HEK293 (cell line): ENCODE data around the gene ITPR3.

Experiments used
- FEZF1 ChIP-seq: fragments of 450-650 bp; formaldehyde crosslinking; IDR thresholded peaks from 2 replicates; pipeline ENCODE4 v1.5.1; 2016; ENCODE audit warnings: missing biosample characterization, missing genetic modification characterization
- MZF1 ChIP-seq: fragments of 450-650 bp; formaldehyde crosslinking; IDR thresholded peaks from 2 replicates; pipeline ENCODE4 v1.5.1; 2017; ENCODE audit warnings: missing biosample characterization, missing genetic modification characterization, borderline replicate concordance
- PATZ1 ChIP-seq: fragments of 450-650 bp; formaldehyde crosslinking; IDR thresholded peaks from 2 replicates; pipeline ENCODE4 v1.5.1; 2016; ENCODE audit warnings: missing biosample characterization, missing genetic modification characterization
- ZBTB48 ChIP-seq: fragments of 450-650 bp; formaldehyde crosslinking; IDR thresholded peaks from 2 replicates; pipeline ENCODE4 v1.5.1; 2016; ENCODE audit warnings: missing biosample characterization, missing genetic modification characterization
- ZNF146 ChIP-seq: fragments of 450-650 bp; formaldehyde crosslinking; IDR thresholded peaks from 2 replicates; pipeline ENCODE4 v1.5.1; 2016; ENCODE audit warnings: missing biosample characterization, missing genetic modification characterization
- ZNF19 ChIP-seq: fragments of 450-650 bp; formaldehyde crosslinking; IDR thresholded peaks from 2 replicates; pipeline ENCODE4; 2016; ENCODE audit warnings: missing biosample characterization, missing genetic modification characterization, low read depth
- ZNF24 ChIP-seq: fragments of 450-650 bp; formaldehyde crosslinking; IDR thresholded peaks from 2 replicates; pipeline ENCODE4 v1.5.1; 2016; ENCODE audit warnings: missing biosample characterization, missing genetic modification characterization
- ZNF37A ChIP-seq: fragments of 450-650 bp; IDR thresholded peaks from 2 replicates; pipeline ENCODE4 v1.5.1; 2018; ENCODE audit warnings: missing biosample characterization, missing genetic modification characterization
- ZNF561 ChIP-seq: fragments of 450-650 bp; IDR thresholded peaks from 2 replicates; pipeline ENCODE4 v1.5.1; 2018; ENCODE audit warnings: missing biosample characterization, missing genetic modification characterization, borderline replicate concordance
- ZNF658 ChIP-seq: fragments of 450-650 bp; formaldehyde crosslinking; IDR thresholded peaks from 2 replicates; pipeline ENCODE4; 2016; ENCODE audit warnings: missing biosample characterization, missing genetic modification characterization
- ZNF664 ChIP-seq: fragments of 450-650 bp; formaldehyde crosslinking; IDR thresholded peaks from 2 replicates; pipeline ENCODE4 v1.5.1; 2016; ENCODE audit warnings: missing biosample characterization, missing genetic modification characterization
- ZNF777 ChIP-seq: fragments of 450-650 bp; formaldehyde crosslinking; IDR thresholded peaks from 2 replicates; pipeline ENCODE4 v1.5.1; 2017; ENCODE audit warnings: missing biosample characterization, missing genetic modification characterization, borderline replicate concordance
- ZNF792 ChIP-seq: fragments of 450-650 bp; formaldehyde crosslinking; IDR thresholded peaks from 2 replicates; pipeline ENCODE4 v1.5.1; 2016; ENCODE audit warnings: missing biosample characterization, missing genetic modification characterization
- ZSCAN23 ChIP-seq: fragments of 450-650 bp; formaldehyde crosslinking; IDR thresholded peaks from 2 replicates; pipeline ENCODE4 v1.5.1; 2016; ENCODE audit warnings: missing biosample characterization, missing genetic modification characterization
- TF ChIP-seq, protein P1 (sequence below): fragments of 450-650 bp; formaldehyde crosslinking; IDR thresholded peaks from 2 replicates; pipeline ENCODE4 v1.5.1; 2016; ENCODE audit warnings: missing biosample characterization, missing genetic modification characterization, borderline replicate concordance
- TF ChIP-seq, protein P2 (sequence below): fragments of 450-650 bp; formaldehyde crosslinking; IDR thresholded peaks from 2 replicates; pipeline ENCODE4 v1.5.1; 2016; ENCODE audit warnings: missing biosample characterization, missing genetic modification characterization
- TF ChIP-seq, protein P3 (sequence below): fragments of 450-650 bp; formaldehyde crosslinking; IDR thresholded peaks from 2 replicates; pipeline ENCODE4 v1.5.1; 2016; ENCODE audit warnings: missing biosample characterization, missing genetic modification characterization
- TF ChIP-seq, protein P4 (sequence below): fragments of 450-650 bp; formaldehyde crosslinking; IDR thresholded peaks from 2 replicates; pipeline ENCODE4 v1.5.1; 2017; ENCODE audit warnings: missing biosample characterization, missing genetic modification characterization
- TF ChIP-seq, protein P5 (sequence below): fragments of 450-650 bp; formaldehyde crosslinking; IDR thresholded peaks from 2 replicates; pipeline ENCODE4 v1.5.1; 2016; ENCODE audit warnings: missing biosample characterization, missing genetic modification characterization
- TF ChIP-seq, protein P6 (sequence below): fragments of 450-650 bp; formaldehyde crosslinking; IDR thresholded peaks from 2 replicates; pipeline ENCODE4 v1.5.1; 2016; ENCODE audit warnings: missing biosample characterization, missing genetic modification characterization
- TF ChIP-seq, protein P7 (sequence below): fragments of 450-650 bp; formaldehyde crosslinking; IDR thresholded peaks from 2 replicates; pipeline ENCODE4 v1.5.1; 2017; ENCODE audit warnings: missing biosample characterization, missing genetic modification characterization
- TF ChIP-seq, protein P8 (sequence below): fragments of 450-650 bp; formaldehyde crosslinking; IDR thresholded peaks from 2 replicates; pipeline ENCODE4 v1.5.1; 2016; ENCODE audit warnings: missing biosample characterization, missing genetic modification characterization

The ITPR3 gene

DNA sequence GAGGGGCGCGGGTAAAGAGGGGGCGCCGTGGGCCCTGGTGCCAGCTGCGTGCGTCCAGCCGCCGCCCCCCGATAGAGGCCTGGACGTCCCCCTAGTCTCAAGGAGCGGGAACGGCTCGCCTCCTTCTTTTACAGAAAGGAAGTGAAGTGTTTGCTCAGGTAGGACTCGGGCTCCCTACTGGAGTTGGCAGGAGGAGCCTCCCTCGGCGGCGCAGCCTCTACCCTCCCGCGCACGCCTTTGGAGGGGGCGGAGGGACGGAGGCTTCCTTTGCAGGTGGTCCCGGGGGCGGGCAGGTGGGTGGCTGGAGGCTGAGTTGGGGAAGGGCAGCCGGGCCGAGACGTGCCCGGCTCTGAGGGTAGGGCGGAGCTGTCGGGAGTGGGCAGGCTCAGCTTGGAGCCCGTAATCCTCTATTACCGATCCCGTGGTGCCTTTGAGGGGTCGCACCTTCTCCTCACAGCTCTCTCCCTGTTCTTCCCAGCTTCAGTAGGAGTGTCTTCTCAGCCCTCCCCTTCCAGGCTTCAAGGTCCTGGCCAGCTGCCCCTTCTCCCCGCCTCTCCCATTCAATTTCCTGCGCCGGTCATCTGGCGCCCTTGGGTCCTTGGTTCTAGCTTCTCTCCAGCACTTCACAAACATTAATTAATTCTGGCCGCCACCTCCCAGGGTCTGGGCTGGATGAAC lies 728 bp downstream of the ITPR3 start (continued):
- TF ChIP-seq, protein P1, sequence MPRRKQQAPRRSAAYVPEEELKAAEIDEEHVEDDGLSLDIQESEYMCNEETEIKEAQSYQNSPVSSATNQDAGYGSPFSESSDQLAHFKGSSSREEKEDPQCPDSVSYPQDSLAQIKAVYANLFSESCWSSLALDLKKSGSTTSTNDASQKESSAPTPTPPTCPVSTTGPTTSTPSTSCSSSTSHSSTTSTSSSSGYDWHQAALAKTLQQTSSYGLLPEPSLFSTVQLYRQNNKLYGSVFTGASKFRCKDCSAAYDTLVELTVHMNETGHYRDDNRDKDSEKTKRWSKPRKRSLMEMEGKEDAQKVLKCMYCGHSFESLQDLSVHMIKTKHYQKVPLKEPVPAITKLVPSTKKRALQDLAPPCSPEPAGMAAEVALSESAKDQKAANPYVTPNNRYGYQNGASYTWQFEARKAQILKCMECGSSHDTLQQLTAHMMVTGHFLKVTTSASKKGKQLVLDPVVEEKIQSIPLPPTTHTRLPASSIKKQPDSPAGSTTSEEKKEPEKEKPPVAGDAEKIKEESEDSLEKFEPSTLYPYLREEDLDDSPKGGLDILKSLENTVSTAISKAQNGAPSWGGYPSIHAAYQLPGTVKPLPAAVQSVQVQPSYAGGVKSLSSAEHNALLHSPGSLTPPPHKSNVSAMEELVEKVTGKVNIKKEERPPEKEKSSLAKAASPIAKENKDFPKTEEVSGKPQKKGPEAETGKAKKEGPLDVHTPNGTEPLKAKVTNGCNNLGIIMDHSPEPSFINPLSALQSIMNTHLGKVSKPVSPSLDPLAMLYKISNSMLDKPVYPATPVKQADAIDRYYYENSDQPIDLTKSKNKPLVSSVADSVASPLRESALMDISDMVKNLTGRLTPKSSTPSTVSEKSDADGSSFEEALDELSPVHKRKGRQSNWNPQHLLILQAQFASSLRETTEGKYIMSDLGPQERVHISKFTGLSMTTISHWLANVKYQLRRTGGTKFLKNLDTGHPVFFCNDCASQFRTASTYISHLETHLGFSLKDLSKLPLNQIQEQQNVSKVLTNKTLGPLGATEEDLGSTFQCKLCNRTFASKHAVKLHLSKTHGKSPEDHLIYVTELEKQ = no peak
- TF ChIP-seq ZNF146 (tag by site-specific recombination) = no peak
- no peak for TF ChIP-seq ZNF37A (tag by site-specific recombination)
- TF ChIP-seq ZNF658 (tag by site-specific recombination) = no peak
- peak; percentile 98 for TF ChIP-seq PATZ1 (tag by site-specific recombination)
- TF ChIP-seq, protein P2, sequence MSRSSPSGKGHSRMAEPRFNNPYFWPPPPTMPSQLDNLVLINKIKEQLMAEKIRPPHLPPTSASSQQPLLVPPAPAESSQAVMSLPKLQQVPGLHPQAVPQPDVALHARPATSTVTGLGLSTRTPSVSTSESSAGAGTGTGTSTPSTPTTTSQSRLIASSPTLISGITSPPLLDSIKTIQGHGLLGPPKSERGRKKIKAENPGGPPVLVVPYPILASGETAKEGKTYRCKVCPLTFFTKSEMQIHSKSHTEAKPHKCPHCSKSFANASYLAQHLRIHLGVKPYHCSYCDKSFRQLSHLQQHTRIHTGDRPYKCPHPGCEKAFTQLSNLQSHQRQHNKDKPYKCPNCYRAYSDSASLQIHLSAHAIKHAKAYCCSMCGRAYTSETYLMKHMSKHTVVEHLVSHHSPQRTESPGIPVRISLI (tag by site-specific recombination) = no peak
- TF ChIP-seq, protein P3, sequence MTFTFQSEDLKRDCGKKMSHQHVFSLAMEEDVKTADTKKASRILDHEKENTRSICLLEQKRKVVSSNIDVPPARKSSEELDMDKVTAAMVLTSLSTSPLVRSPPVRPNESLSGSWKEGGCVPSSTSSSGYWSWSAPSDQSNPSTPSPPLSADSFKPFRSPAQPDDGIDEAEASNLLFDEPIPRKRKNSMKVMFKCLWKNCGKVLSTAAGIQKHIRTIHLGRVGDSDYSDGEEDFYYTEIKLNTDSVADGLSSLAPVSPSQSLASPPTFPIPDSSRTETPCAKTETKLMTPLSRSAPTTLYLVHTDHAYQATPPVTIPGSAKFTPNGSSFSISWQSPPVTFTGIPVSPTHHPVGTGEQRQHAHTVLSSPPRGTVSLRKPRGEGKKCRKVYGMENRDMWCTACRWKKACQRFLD (tag by site-specific recombination) = no peak
- TF ChIP-seq, protein P4, sequence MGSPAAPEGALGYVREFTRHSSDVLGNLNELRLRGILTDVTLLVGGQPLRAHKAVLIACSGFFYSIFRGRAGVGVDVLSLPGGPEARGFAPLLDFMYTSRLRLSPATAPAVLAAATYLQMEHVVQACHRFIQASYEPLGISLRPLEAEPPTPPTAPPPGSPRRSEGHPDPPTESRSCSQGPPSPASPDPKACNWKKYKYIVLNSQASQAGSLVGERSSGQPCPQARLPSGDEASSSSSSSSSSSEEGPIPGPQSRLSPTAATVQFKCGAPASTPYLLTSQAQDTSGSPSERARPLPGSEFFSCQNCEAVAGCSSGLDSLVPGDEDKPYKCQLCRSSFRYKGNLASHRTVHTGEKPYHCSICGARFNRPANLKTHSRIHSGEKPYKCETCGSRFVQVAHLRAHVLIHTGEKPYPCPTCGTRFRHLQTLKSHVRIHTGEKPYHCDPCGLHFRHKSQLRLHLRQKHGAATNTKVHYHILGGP = no peak
- peak; percentile 36; the same call in 1 of the 2 replicates for TF ChIP-seq ZNF24 (tag by site-specific recombination)
- TF ChIP-seq ZNF777 (tag by site-specific recombination) = 0 out of 2 replicates have a peak, but pooled peaks have one; percentile 3
- TF ChIP-seq ZNF561 = no peak
- TF ChIP-seq, protein P5, sequence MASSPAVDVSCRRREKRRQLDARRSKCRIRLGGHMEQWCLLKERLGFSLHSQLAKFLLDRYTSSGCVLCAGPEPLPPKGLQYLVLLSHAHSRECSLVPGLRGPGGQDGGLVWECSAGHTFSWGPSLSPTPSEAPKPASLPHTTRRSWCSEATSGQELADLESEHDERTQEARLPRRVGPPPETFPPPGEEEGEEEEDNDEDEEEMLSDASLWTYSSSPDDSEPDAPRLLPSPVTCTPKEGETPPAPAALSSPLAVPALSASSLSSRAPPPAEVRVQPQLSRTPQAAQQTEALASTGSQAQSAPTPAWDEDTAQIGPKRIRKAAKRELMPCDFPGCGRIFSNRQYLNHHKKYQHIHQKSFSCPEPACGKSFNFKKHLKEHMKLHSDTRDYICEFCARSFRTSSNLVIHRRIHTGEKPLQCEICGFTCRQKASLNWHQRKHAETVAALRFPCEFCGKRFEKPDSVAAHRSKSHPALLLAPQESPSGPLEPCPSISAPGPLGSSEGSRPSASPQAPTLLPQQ (tag by site-specific recombination) = 0 out of 2 replicates have a peak, but pooled peaks have one; percentile 29
- TF ChIP-seq ZSCAN23 (tag by site-specific recombination) = no peak
- TF ChIP-seq, protein P6, sequence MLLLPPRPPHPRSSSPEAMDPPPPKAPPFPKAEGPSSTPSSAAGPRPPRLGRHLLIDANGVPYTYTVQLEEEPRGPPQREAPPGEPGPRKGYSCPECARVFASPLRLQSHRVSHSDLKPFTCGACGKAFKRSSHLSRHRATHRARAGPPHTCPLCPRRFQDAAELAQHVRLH (tag by site-specific recombination) = no peak
- TF ChIP-seq, protein P7, sequence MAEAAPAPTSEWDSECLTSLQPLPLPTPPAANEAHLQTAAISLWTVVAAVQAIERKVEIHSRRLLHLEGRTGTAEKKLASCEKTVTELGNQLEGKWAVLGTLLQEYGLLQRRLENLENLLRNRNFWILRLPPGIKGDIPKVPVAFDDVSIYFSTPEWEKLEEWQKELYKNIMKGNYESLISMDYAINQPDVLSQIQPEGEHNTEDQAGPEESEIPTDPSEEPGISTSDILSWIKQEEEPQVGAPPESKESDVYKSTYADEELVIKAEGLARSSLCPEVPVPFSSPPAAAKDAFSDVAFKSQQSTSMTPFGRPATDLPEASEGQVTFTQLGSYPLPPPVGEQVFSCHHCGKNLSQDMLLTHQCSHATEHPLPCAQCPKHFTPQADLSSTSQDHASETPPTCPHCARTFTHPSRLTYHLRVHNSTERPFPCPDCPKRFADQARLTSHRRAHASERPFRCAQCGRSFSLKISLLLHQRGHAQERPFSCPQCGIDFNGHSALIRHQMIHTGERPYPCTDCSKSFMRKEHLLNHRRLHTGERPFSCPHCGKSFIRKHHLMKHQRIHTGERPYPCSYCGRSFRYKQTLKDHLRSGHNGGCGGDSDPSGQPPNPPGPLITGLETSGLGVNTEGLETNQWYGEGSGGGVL (tag by site-specific recombination) = peak; percentile 83
- TF ChIP-seq FEZF1 (tag by site-specific recombination) = no peak
- TF ChIP-seq ZBTB48 = no peak
- TF ChIP-seq MZF1 (tag by site-specific recombination) = no peak
- TF ChIP-seq, protein P8, sequence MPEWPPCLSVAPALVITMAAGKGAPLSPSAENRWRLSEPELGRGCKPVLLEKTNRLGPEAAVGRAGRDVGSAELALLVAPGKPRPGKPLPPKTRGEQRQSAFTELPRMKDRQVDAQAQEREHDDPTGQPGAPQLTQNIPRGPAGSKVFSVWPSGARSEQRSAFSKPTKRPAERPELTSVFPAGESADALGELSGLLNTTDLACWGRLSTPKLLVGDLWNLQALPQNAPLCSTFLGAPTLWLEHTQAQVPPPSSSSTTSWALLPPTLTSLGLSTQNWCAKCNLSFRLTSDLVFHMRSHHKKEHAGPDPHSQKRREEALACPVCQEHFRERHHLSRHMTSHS (tag by site-specific recombination) = no peak
- no peak for TF ChIP-seq ZNF19 (tag by site-specific recombination)
- TF ChIP-seq ZNF664 (tag by site-specific recombination) = no peak
- no peak for TF ChIP-seq ZNF792
